GM18517 (cell line): ENCODE measurements around the gene MEDAG.

ENCODE experiments used
- ATAC-seq: cut with Tn5 transposase; IDR thresholded peaks from one replicate; pipeline ENCODE4 v1.9.1; 2021; ENCODE audit warnings: mild to moderate bottlenecking, moderate library complexity; ENCODE audit not compliant: unreplicated experiment

MEDAG gene

GRCh38 chr13:30872685-30873461 lies 33.2 kb upstream of the MEDAG start:
- no peak for ATAC-seq

- no peak for ATAC-seq
Measured at GRCh38 chr13:30873499-30873898, 32.6 kb upstream of the MEDAG start.

- ATAC-seq: no peak
Measured at GRCh38 chr13:30874111-30874510, 32.0 kb upstream of the MEDAG start.

- no peak for ATAC-seq
Measured at GRCh38 chr13:30874561-30874960, 31.5 kb upstream of the MEDAG start.

GRCh38 chr13:30877335-30877734 lies 28.7 kb upstream of the MEDAG start:
- no peak for ATAC-seq

- ATAC-seq: no peak
Measured at GRCh38 chr13:30880151-30880855, 25.8 kb upstream of the MEDAG start.

GRCh38 chr13:30880856-30881155 lies 25.3 kb upstream of the MEDAG start:
- no peak for ATAC-seq

- ATAC-seq: no peak
Measured at GRCh38 chr13:30881191-30881651, 24.9 kb upstream of the MEDAG start.

- ATAC-seq: no peak
Measured at GRCh38 chr13:30882026-30882850, 23.8 kb upstream of the MEDAG start.

GRCh38 chr13:30882996-30883766 lies 22.9 kb upstream of the MEDAG start:
- no peak for ATAC-seq

GRCh38 chr13:30884543-30884942 lies 21.5 kb upstream of the MEDAG start:
- no peak for ATAC-seq

GRCh38 chr13:30889196-30889690 lies 16.8 kb upstream of the MEDAG start:
- ATAC-seq: no peak

- ATAC-seq: no peak
Measured at GRCh38 chr13:30892966-30893365, 13.1 kb upstream of the MEDAG start.

GRCh38 chr13:30895773-30896172 lies 10.3 kb upstream of the MEDAG start:
- no peak for ATAC-seq

GRCh38 chr13:30898070-30898469 lies 8.0 kb upstream of the MEDAG start:
- no peak for ATAC-seq

- no peak for ATAC-seq
Measured at GRCh38 chr13:30898678-30899241, 7.3 kb upstream of the MEDAG start.

- ATAC-seq: no peak
Measured at GRCh38 chr13:30900436-30900835, 5.6 kb upstream of the MEDAG start.

- ATAC-seq: no peak
Measured at GRCh38 chr13:30900952-30901749, 4.9 kb upstream of the MEDAG start.

GRCh38 chr13:30904043-30904442 lies 2.0 kb upstream of the MEDAG start:
- ATAC-seq: no peak
